ENCODE results near the gene BCAS3. TPM values are rescaled to one million over a fixed set of nuclear protein-coding genes. Genes with fewer than 3 reads are reported as not detected.

BCAS3 gene
- total and polyA plus RNA-seq, 4 donors: 5.8 to 24.6 (median 10.1) TPM

GRCh38 chr17:61360318-61360943, 682.8 kb downstream of the BCAS3 start:
- Histone ChIP-seq H3K4me1 (ENCODE audit: control insufficient read depth in 4 of 4, insufficient read depth in 4 of 4, low read length in 3 of 4) (no peaks in the 10 kb centered on the region), H3K27ac (ENCODE audit: low read depth in 1 of 2, low read length in 2 of 2) (no peak overlapping the region), H3K36me3 (ENCODE audit: control insufficient read depth in 4 of 4, insufficient read depth in 3 of 4, low read depth in 1 of 4, low read length in 3 of 4) (no peaks in the 10 kb centered on the region), H3K27me3 (ENCODE audit: control insufficient read depth in 4 of 4, insufficient read depth in 4 of 4, low read length in 3 of 4) (no peaks in the 10 kb centered on the region), H3K9me3 (ENCODE audit: control insufficient read depth in 4 of 4, low read length in 3 of 4) (no peaks in the 10 kb centered on the region), H3K9ac (ENCODE audit: low read depth in 1 of 2, low read length in 2 of 2) (no peak overlapping the region), H3K4me3 (ENCODE audit: low read depth in 1 of 3, low read length in 3 of 3) (no peak overlapping the region)
- no peak for DNase-seq (ENCODE audit: low spot score)
- WGBS: 94% methylated on average over 3 of the region's 3 CpGs
- no peak for TF ChIP-seq HNF4A (conservative IDR thresholded peaks at IDR 0.05)
- TF ChIP-seq, protein P1, sequence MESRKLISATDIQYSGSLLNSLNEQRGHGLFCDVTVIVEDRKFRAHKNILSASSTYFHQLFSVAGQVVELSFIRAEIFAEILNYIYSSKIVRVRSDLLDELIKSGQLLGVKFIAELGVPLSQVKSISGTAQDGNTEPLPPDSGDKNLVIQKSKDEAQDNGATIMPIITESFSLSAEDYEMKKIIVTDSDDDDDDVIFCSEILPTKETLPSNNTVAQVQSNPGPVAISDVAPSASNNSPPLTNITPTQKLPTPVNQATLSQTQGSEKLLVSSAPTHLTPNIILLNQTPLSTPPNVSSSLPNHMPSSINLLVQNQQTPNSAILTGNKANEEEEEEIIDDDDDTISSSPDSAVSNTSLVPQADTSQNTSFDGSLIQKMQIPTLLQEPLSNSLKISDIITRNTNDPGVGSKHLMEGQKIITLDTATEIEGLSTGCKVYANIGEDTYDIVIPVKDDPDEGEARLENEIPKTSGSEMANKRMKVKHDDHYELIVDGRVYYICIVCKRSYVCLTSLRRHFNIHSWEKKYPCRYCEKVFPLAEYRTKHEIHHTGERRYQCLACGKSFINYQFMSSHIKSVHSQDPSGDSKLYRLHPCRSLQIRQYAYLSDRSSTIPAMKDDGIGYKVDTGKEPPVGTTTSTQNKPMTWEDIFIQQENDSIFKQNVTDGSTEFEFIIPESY (IDR thresholded peaks at IDR 0.05): no peak
- TF ChIP-seq RAD21 (IDR thresholded peaks at IDR 0.05): no peak
- TF ChIP-seq GABPA (IDR thresholded peaks at IDR 0.05 in 1 of 2, conservative IDR thresholded peaks at IDR 0.05 in 1 of 2): no peak
- TF ChIP-seq, protein P2, sequence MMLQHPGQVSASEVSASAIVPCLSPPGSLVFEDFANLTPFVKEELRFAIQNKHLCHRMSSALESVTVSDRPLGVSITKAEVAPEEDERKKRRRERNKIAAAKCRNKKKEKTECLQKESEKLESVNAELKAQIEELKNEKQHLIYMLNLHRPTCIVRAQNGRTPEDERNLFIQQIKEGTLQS (IDR thresholded peaks at IDR 0.05): no peak
- no peak for TF ChIP-seq TAF1 (conservative IDR thresholded peaks at IDR 0.05)
- TF ChIP-seq YY1 (IDR thresholded peaks at IDR 0.05): no peak
- TF ChIP-seq SP1 (IDR thresholded peaks at IDR 0.05): no peak
- TF ChIP-seq FOXA2 (IDR thresholded peaks at IDR 0.05): no peak
- no peak for TF ChIP-seq HNF4G (IDR thresholded peaks at IDR 0.05)
- no peak for TF ChIP-seq NR2F2 (IDR thresholded peaks at IDR 0.05)

GRCh38 chr17:61361084-61361483, 683.4 kb downstream of the BCAS3 start:
- WGBS: 92% methylated on average over 2 of the region's 2 CpGs
- no peak for DNase-seq (ENCODE audit: low spot score)
- no peak for TF ChIP-seq TAF1 (conservative IDR thresholded peaks at IDR 0.05)
- TF ChIP-seq GABPA (IDR thresholded peaks at IDR 0.05 in 1 of 2, conservative IDR thresholded peaks at IDR 0.05 in 1 of 2): no peak
- TF ChIP-seq RXRA (IDR thresholded peaks at IDR 0.05): no peak
- no peak for TF ChIP-seq HNF4A (conservative IDR thresholded peaks at IDR 0.05)
- Histone ChIP-seq H3K9ac (ENCODE audit: low read depth in 1 of 2, low read length in 2 of 2) (no peak overlapping the region), H3K4me1 (ENCODE audit: control insufficient read depth in 4 of 4, insufficient read depth in 4 of 4, low read length in 3 of 4) (no peaks in the 10 kb centered on the region), H3K27ac (ENCODE audit: low read depth in 1 of 2, low read length in 2 of 2) (no peak overlapping the region), H3K36me3 (ENCODE audit: control insufficient read depth in 4 of 4, insufficient read depth in 3 of 4, low read depth in 1 of 4, low read length in 3 of 4) (no peaks in the 10 kb centered on the region), H3K27me3 (ENCODE audit: control insufficient read depth in 4 of 4, insufficient read depth in 4 of 4, low read length in 3 of 4) (no peaks in the 10 kb centered on the region), H3K4me3 (ENCODE audit: low read depth in 1 of 3, low read length in 3 of 3) (no peak overlapping the region), H3K9me3 (ENCODE audit: control insufficient read depth in 4 of 4, low read length in 3 of 4) (no peaks in the 10 kb centered on the region)

DNA sequence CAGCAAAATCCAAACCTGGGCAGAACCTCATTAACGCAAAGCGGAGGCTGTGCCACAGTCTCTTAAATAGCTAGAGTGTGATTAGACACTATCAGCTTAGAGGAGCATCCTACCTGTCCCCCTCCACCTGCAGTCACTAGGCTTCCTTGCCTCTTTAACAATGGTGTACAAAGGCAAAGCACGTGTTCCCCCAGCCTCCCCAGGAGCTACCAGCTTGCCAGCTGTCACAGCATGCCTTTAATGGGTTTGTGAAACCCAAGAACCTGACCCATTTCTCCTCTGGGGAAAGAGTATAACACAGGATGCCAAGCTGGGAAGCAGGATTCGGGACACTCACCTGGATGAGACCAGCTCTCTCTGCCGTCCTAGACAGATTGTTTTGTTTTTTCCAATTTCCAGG, 684.7 kb downstream of the BCAS3 start:
- Histone ChIP-seq H3K4me1 (ENCODE audit: control insufficient read depth in 4 of 4, insufficient read depth in 4 of 4, low read length in 3 of 4) (no peaks in the 10 kb centered on the region), H3K4me3 (ENCODE audit: low read depth in 1 of 3, low read length in 3 of 3) (no peak overlapping the region), H3K27ac (ENCODE audit: low read depth in 1 of 2, low read length in 2 of 2) (no peak overlapping the region), H3K27me3 (ENCODE audit: control insufficient read depth in 4 of 4, insufficient read depth in 4 of 4, low read length in 3 of 4) (no peaks in the 10 kb centered on the region), H3K36me3 (ENCODE audit: control insufficient read depth in 4 of 4, insufficient read depth in 3 of 4, low read depth in 1 of 4, low read length in 3 of 4) (no peaks in the 10 kb centered on the region), H3K9ac (ENCODE audit: low read depth in 1 of 2, low read length in 2 of 2) (no peak overlapping the region), H3K9me3 (ENCODE audit: control insufficient read depth in 4 of 4, low read length in 3 of 4) (no peaks in the 10 kb centered on the region)
- 92% methylated on average over 5 of the region's 5 CpGs for WGBS
- TF ChIP-seq FOXA1 (IDR thresholded peaks at IDR 0.05) (no peak), RAD21 (IDR thresholded peaks at IDR 0.05) (no peak), YY1 (IDR thresholded peaks at IDR 0.05) (no peak), EGR1 (IDR thresholded peaks at IDR 0.05; ENCODE audit: low read depth in 2 of 2) (no peak), SP1 (IDR thresholded peaks at IDR 0.05) (no peak)
- no peak for DNase-seq (ENCODE audit: low spot score)
